Fibroblast of skin of right biceps (primary cell): Measurements from ENCODE around the gene LRRC42.

Experiments used
- DNase-seq: peaks from one replicate; pipeline ENCODE4 v3.0.0-alpha.2; 2013

LRRC42 gene, protein sequence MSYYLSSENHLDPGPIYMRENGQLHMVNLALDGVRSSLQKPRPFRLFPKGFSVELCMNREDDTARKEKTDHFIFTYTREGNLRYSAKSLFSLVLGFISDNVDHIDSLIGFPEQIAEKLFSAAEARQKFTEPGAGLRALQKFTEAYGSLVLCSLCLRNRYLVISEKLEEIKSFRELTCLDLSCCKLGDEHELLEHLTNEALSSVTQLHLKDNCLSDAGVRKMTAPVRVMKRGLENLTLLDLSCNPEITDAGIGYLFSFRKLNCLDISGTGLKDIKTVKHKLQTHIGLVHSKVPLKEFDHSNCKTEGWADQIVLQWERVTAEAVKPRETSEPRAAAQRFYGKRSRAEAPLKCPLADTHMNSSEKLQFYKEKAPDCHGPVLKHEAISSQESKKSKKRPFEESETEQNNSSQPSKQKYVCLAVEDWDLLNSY

DNA sequence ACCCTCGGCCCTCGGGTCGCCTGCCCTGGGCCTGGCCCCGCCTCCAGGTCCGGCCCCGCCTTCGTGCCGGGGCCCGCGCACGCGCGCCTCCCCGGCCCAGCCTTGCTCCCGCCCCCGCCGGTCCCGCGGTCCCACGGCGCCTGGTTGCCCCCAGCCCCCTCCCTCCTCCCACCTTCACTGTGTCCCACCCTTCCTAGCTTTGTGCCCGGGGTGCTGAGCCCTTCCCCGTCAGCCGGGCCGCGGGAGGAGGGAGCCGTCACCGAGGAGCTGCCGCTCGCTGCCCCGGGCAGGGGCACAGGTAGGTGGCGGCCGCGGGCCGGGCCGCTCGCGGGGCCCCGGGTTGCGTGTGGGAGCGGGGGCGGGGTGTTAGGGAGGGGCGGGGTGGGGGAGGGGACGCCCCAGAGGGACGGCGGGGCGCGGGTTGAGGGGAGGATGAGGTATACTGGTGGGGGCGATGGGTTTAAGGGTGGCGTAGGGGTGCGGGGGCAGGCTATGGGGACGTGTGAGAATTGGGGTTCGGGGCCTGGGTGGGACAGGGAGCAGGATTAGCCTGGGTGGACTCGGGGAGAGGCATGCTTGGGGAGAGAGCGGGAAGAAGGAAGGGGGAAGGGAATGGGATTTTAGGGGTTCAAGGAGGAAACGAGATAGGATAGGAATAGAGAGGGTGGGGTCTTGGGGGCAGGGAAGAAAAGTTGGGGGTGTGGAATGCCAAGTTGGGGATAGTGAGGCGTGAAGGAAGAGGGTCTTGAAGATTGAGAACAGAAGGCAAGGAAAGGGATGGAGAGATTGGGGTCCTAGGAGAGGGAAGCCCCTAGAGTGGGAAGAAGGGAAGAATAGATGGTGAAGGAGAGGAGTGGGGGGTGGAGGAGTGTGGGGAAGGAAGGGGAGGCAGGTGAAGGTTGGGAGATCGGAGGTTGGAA is at the start of gene LRRC42:
Gene LRRC42 (plus strand): TSS at position 99 of the 920 bp plus-strand sequence. CDS start 5,650 bp downstream, outside the sequence.
- DNase-seq, result no peak

DNA sequence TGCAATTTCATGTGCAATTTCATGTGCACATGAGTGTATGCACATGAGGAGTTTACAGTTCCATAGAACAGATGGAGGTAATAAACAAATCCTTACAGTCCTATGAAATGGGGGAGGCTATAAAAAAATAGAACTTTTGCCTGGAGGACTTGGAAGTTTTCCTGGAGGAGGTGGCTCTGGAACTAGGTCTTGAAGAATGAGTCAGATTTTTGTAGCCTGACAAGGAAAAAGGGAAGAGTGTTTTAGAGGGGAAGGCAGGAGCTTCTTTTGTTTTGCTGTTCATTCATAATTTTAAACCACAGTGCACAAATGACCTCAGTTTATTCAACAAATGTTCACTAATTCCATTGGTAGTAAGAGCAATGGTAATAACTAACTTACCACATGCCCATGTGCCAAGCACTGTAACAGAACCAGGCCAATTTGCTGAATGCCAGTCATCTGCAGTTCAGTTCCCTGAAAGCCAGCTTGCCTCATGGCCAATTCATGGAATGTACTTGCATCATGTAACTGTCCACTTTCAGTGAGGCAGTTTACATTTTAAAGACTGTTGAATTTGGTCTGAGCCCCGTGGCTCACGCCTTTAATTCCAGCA is 49.4 kb upstream of the LRRC42 start:
- DNase-seq, result peak; percentile 86

DNA sequence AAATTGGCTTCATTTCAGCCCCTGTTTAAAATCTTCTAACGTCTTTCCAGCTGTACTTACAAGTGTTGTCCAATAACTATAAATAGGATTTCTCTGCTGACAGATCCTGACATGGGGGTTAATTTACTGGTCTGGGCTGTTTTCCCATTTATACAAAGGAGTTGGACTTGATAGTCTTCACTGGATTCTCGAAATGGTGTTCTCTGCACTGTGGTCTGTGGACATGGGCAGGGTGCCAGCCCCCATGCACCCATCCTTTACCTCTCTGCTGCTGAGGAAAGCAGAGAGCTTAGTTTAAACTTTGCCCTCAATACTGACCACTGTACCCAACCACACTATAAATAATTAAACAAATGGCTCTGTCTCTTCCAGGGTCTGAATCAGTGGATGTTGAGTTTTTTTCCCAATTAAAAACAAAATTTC is 46.9 kb upstream of the LRRC42 start:
- DNase-seq, result peak; percentile 79

DNA sequence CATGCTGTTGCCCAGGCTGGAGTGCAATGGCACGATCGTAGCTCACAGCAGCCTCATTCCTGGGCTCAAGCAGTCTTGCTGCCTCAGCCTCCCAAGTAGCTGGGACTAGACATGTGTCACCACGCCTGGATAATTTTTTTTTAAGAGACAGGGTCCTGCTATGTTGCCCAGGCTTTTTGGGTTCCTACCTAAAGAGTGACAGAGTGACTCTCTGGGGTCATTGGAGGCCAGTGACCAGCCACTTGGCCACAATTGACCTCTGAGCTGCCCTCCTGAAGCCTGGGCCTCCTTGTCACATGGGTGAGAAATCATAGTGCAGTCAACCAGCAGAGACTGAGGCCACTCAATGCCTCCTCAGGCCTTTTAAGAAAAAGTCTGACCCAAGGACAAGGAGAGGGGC is 46.4 kb upstream of the LRRC42 start:
- DNase-seq, result no peak

DNA sequence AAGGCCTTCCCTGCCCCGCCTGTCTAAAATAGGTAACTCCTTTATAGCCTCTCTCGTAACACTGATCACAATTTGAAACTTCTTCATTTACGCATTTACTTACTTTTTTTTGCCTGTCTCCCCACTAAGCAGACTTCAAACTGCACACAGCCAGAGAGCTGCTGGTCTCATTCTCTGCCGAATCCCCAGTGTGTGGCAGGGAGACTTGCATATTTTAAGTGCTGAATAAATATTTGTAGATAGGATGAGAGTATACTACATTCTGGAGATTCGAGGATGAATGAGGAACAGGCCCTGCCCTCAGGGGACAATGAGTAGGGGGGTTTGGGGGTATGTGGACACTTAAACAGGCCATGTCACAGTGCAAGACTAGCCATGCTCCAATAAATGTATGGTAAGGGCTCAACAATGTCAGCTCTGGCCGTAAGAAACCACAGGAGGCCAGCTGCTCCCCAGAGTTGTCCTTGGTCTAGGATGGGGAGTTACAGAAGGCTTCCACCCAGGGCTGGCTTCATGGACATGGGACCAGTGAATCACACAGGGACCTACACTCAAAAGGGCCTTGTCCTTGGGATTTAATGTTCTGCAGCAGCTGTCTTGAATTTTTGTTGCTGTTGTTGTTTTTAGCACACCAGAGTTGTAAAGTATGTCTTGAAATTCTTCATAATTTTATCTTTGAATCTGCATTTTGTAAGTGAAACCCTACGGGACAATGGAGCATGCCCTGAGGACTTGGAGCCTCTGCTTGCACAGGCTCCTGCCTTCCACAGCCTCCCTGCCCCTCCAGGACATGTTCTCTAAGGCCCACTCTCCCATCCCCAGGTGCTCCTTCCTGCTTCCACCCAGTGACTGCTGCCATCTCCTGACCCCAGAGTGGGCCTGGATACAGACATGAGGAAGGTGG is 43.7 kb upstream of the LRRC42 start:
- no peak for DNase-seq

DNA sequence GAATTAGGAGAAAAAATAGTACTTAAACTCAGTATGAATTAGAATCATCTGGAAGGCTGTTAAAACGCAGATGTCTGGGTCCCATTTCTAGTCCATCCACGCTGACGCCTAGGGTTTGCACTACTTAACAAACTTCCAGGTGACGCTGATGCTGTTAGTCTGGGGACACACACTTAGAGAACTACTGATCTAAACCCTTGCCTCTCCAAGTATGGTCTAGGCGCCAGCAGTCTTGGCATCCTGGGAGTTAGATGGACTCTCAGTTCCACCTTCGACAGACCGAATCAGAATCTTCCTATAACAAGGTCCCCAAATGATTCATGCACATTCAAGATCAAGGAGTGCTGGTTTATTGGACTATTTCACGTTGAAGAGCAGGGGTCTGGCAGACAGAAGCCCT is 40.6 kb upstream of the LRRC42 start:
- no peak for DNase-seq

DNA sequence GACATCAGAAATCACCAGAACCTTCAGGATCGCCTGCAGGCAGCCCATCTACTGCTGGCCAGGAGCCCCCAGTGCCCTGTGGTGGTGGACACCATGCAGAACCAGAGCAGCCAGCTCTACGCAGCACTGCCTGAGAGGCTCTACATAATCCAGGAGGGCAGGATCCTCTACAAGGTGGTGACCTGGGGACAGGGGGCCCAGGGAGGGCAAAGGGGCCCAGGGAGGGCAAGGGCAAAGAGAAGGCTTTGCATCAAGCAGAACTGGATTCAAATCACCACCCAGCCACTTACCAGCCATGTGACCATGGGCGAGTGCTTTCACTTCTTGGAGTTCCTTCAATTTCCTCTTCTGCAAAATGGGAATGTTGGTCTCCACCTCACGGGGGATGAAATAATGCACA is 40.0 kb upstream of the LRRC42 start:
- DNase-seq, result no peak

DNA sequence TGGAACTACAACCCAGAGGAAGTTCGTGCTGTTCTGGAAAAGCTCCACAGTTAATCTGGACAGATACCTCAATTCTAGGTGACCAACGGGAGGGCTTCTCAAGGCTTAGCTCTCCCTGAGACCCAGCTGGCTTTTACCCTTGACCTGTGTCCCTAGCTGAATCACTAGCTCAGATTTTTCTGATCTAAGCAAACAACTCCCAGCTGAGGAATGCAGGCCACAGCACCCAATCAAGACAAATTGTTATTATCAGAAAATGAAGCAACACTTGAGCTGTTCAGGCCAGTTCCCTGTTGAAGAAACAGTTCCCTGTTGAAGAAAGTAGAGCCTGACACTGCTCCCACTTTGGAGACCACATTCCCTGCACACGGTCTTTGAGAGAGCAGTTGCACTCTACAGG is 36.2 kb upstream of the LRRC42 start:
- no peak for DNase-seq

DNA sequence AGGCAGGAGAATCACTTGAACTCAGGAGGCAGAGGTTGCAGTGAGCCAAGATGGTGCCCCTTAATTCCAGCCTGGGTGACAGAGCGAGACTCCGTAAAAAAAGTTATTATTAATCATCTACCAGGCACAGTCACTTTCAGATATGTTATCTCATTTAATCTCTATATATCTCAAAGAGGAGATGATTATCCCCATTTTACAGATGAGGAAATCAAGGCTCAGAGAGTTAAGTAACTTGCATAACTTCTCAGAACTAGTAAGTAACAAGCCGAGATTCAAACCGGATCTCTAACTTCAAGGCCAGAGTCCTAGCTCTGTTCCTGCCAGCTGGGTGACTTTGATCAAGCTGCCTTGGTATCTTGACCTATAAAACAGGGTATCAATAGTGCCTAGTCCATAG is 34.7 kb upstream of the LRRC42 start:
- DNase-seq, result no peak

DNA sequence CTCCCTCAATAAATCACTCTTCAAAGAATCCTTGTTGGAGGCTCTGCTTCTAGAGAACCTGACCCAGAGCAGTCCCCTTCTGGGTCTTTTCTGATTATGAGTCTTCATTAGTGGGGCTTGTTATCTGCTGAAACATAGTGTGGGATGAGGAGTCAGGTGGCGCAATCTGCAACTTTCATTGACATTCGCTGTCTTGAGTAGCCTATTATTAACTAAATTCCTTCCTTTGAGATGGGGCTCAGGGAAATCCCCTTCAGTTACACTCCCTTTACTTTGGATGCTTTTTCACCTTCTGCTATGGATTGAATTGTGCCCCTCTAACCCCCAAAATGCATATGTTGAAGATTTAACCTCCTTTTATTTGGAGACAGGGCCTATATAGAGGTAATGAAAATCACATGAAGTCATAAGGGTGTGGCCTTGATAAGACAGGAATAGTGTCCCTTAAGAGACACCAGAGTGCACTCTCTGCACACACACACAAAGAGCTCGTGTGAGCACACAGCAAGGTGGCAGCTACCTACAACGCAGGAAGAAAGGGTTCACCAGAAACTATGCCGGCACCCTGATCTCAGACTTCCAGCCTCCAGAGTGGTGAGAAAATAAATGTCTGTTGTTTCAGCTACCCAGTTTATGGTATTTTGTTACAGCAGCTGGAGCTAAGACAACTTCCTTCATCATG is 32.7 kb upstream of the LRRC42 start:
- no peak for DNase-seq

DNA sequence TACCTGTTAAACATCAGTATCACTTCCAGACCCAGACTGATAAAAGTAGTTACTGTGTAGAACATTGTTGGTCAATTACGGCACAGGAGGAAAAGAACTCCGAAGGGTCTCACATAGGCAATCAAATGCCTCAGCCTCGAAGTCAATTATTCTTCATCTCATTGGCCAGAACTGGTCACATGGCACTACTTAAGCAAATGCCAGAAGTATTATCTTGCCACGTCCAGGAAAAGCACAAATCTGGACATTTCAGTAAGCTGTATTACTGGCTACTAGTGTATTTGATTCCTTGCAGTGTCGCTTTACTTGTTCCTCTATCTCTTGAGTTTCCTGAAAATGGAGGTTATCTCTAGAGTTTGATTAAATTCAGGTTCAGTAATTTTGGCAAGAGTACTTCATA is 27.8 kb upstream of the LRRC42 start:
- no peak for DNase-seq

DNA sequence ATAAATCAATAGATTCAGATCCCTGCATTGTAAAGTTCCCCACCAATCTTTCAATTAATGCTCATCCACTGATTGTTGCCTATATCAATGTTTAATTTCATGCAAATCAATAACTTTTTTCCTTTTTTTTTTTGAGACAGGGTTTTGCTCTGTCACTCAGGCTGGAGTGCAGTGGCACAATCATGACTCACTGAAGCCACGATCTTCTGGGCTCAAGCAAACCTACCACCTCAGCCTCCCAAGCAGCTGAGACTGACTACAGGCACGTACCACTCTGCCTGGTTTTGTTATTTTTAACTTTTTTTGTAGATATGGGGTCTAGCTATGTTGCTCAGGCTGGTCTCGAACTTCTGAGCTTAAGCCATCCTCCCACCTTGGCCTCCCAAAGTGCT is 26.5 kb upstream of the LRRC42 start:
- DNase-seq, result peak; percentile 21

DNA sequence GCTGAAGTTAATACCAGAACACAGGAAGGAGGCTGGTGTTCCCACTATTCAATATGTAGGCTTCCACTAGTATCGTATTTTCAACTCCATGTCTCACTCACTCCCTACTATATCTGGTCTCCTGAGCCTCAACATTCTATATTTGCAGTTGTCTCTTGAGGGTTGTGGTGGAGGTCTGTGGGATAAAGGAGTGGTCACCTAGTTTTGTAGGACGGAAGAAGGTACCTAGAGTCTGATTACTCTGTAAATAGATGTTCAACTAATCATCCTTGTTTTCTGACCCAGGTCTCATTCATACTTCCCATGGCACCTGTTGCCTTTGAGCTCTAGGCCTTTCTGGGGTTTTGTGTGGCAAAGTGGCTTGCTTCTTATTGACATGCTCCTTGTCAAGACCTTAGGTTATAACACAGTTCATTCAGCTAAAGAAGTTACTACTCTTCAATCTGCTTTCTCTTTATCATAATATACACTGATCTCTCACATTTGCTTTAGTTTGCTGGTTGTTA is 18.7 kb upstream of the LRRC42 start:
- no peak for DNase-seq

DNA sequence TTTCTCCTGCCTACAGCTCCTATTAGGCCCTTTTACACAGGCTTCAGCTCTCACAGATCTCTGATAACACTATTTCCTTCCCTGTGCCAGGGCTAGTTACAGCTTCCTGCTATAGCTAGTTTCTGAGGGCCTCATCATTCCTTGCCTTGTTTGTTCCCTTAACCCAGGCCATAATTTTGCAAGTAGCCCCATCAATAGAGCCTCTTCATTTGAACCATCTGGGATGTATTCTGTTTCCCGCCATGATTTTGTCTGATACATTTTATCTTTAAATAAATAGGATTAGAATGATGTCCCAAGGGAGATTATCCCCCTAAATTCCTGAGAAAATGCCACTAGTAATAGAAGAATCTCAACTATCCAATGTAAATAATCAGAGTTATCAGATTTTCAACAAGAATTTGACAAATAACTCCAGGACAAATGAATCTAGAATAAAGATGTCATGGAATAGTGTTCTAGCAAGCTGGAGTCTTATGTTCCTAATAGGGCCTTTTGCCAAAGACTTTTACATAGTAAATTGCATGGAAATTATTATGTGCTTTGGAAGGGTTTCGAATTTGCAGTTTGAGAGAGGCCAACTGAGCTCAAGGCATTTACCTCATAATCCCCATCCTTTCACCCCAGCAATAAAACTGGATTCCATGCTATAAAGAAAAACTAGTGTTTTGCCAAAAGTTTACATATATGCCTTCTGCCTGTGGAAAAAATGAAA is 16.7 kb upstream of the LRRC42 start:
- DNase-seq, result peak; percentile 40

DNA sequence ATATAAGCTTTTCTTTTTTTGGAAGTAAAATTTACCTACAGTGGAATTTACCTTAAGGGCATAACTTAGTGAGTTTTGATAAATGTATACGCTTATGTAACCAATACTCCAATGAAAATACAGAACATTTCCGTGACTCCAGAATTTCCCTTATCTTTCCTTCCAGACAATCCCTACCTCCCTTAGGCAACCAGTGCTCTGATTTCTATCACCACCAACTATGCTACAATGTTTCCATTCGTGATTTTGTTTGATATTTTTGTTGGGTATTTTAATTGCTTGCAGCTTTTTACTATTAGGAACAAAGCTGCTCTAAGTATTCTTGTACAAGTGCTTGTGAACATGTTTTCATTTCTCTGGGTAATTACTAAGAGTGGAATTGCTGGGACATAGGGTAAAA is 15.2 kb upstream of the LRRC42 start:
- DNase-seq, result no peak

DNA sequence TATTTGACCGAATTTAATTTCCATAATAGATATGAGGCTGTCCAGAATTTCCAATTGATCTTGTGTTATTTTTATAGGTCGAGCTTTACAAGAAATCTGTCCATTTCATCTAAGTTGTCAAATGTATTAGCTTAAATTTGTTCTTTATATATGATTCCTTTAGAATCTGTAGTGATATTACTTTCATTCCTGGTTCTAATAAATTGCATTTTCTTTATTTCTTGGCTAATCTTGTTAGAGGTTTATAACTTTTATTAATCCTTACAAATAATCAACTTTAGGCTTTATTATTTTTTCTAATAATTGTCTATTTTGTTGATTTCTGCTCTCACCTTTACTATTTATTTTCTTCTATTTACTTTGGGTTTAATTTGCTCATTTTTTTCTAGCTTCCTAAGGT is 14.6 kb upstream of the LRRC42 start:
- DNase-seq, result no peak

DNA sequence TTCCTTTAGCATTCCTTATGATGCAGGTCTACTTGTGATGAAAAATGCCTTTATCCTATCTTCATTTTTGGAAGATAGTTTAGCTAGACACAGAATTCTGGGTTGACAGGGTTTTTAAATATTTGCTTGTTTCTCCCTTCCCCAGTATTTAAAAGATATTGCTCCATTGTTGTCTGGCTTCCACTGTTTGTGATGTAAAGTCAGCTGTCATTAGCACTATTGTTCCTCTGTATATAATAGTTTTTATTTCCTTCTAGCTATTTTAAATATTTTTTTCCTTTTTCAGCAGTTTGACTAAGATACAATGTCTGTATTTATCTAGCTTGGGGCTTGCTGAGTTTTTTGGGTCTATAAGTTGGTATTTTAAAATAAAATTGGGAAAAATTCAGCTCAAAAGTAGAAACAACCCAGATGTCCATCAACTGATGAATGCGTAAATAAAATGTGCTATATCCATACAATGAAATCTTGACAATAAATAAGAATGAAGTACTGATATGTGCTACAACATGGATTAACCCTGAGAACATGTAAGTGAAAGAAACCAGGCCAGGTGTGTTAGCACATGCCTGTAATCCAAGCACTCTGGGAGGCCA is 11.9 kb upstream of the LRRC42 start:
- no peak for DNase-seq

DNA sequence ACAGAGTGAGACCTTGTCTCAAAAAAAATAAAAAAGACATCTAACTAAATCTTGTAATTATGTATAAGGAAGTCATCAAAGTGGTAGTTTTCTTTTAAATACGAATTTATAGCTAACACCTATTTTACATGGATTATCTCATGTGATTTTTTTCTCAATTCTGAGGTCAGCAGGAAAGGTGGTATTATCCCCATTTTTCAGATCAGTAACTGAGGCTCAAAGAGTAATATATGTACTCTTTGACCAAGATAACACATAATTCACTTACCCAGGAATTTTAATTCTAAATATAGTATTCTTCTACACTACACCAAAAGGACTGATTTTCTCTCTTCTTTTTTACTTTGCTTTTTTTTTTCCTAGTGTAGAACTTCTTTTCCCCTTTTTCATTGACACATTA is 9.7 kb upstream of the LRRC42 start:
- no peak for DNase-seq

DNA sequence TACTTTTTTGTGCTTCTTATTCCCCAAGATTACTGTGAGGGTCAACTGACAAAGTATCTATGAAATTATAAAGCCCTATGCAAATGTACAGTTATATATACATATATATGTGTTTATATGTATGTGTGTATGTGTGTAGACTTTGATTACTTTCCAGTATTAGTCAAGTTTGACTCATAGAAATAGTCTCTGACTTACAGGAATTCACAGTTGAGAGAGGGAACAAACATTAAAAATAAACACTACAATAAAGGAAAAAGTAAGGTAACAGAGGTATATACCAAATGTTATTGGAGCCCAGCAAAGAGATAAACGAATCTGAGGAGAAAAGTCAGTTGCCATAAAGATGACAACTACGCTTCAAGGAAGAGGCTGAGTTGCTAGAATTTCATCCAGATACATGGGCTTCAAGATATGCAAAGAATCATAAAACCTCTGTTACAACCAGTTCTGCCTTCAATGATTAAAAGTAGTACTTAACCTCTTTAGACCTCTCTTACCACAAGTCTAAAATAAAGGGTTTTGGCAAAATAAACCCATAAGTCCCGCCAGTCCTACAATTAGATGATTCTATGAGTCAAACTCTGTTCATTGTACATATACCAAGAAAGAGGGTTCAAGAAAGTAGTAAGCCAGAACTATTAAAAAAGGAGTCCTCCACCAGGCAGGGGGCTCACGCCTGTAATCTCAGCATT is 7.9 kb upstream of the LRRC42 start:
- DNase-seq, result no peak
